Measurements from ENCODE around the gene C17orf67.

Gene C17orf67

DNA sequence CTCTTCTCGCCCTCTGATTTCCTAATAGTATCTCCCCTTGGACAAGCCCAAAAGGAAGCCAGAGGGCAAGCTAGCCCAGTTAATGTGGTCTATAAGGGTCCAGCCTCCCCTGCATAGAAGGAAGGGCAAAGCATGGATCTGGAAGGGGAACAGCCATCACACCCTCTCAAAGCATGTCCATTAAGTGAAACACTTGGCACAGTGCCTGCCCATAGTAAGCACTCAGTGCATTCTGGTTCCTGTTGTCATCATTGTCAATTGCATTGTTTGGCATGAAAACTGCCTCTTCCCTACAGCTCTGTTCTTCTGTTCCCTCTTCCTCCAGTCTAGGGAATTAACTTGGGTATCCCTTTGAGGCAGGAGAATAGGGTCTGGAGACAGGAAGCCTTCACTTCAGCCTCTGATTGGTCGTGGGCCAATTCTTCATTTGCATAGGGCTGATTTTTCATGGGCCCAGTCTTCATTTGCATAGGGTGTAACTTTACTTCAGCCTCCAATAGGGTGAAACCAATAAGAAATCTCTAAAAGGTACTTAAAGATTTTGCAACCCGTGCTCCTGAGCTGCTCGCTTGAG is 81.4 kb downstream of the C17orf67 start:
- peak; percentile 24 for DNase-seq (ENCODE audit: low read depth, low spot score)
- H3K4me3 ChIP-seq (ENCODE audit: low read length), result no peak overlapping the region

DNA sequence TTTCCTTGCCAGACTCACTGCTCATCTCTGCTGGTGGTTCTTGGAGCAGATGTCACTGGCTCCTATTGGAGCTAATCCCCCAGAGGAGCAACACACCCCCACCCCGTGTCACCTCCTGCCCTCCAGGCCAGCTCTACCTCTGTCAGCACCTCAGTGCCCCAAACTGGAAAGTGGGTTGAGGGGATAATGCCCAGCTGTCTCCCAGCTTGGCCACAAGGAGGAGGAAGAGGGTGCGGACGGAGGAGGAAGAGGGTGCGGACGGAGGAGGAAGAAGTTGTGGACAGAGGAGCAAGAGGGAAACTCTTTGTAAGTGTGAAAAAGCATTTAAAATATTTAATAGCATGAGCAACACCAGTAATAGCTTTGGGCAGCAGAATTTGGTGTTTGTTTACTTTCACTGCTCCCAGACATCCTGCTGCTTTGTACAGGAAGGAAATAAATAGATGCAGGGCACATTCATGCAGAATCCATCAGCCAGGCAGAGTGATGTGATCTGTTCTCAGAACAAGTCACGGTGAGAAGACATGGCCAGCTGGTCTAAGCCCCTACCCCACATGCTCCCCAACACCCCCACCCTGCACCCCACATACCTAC is 82.5 kb downstream of the C17orf67 start:
- H3K4me3 ChIP-seq (ENCODE audit: low read length), result no peak overlapping the region
- no peak for DNase-seq (ENCODE audit: low read depth, low spot score)

DNA sequence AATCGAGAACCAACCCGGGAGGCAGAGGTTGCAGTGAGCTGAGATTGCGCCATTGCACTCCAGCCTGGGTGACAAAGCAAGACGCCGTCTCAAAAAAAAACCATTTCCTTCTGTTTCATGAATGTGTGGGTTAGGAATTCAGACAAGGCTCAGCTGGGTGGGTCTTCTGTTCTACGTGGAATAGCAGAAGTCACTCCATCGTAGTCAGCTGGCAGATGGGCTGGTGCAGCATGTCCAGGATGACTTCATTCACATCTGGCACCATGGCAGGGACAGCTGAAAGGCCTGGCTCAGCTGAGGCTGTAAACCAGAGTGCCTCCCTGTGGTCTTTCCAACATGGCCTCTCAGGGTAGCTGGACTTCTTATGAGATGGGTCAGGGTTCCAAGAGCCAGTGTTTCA is 89.0 kb downstream of the C17orf67 start:
- H3K4me3 ChIP-seq (ENCODE audit: low read length), result no peak overlapping the region
- DNase-seq (ENCODE audit: low read depth, low spot score), result no peak

DNA sequence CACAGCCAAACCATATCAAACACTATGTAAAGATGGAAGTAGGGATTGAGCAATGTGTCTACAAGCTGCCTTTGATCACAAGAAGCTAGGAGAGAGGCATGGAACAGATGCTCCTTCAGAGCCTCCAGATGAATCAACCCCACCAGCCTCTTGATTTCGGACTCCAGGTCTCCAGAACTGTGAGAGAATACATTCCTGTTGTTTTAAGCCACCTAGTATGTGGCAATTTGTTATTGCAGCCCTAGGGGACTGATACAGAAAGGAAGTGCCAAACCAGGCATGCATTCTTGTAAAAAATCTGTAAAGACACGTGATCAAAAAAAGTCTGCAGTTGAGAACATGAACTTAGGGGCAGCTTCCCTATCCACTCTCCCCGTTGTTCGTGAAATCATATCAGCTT is 91.1 kb downstream of the C17orf67 start:
- DNase-seq (ENCODE audit: low read depth, low spot score), result no peak
- no peak overlapping the region for H3K4me3 ChIP-seq (ENCODE audit: low read length)

Data from Jurkat, Clone E6-1 (cell line).